ENCODE measurements around the gene PFKP. TPM values are rescaled to one million over a fixed set of nuclear protein-coding genes. Genes with fewer than 3 reads are reported as not detected.
A peak's percentile ranks its signal among the peaks of the same experiment; 100 is the strongest.
"Not testable (repeated sequence)": the region's sequence is repeated elsewhere in the genome, so short reads cannot be mapped to it uniquely, and the experiment has no call there.

The PFKP gene
- total RNA-seq, 1 experiment from 2014 or later, result 140 TPM

DNA sequence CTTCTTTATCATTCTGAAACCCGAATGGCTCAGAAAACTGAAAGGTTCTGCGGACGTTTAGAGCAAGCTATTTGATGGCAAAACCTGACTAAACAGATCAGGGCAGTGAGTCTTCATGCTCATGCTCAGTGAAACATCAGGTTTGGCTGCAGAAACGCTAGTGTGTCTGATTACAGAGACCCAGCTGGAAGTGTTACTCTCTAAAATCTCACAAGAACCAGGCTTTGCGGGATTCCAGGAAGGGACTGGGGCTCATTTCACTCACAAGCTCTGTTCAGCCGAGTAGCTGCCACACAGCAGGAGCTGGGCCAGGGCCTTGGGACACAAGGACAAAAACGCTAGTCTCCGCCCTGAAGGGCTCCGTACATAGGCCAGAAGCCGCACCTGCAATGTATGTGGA, 102.3 kb downstream of the PFKP start:
- no TSS peak for BruUV-seq (replicated peaks)

DNA sequence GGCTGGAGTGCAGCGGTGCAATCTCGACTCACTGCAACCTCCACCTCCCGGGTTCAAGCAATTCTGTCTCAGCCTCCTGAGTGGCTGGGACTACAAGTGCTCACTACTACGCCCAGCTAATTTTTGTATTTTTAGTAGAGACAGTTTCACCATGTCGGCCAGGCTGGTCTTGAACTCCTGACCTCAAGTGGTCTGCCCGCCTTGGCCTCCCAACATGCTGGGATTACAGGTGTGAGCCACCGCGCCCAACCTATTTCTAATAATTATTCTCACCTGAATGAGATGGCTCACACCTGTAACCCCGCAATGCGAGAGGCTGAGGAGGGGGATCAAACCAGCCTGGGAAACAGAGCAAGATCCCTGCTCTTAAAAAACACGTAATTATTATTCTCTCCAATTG, 104.1 kb downstream of the PFKP start:
- peak overlapping the region; percentile 86 for H3K4me3 ChIP-seq (ENCODE audit: low read length)
- H3K9me2 ChIP-seq (replicated peaks; ENCODE audit: low read length); H3K27me3 ChIP-seq (ENCODE audit: low read length); H3K9me3 ChIP-seq (ENCODE audit: low read length); intact Hi-C loops (cut with micrococcal nuclease); H3F3A ChIP-seq (ENCODE audit: low read length, unreplicated experiment); DNase-seq; BruUV-seq (replicated peaks); H4K20me1 ChIP-seq (ENCODE audit: low read length); H2AFZ ChIP-seq (ENCODE audit: low read length); POLR2A ChIA-PET (ENCODE audit: unreplicated experiment); CTCF ChIA-PET; ATAC-seq; H3K4me1 ChIP-seq (ENCODE audit: insufficient read depth, low read length): not testable (repeated sequence)
- H3K36me3 ChIP-seq (ENCODE audit: low read depth, low read length), result peaks cover 10% of the 10 kb centered on the region
- peak overlapping the region; percentile 77 for H3K4me2 ChIP-seq (ENCODE audit: low read length)
- H3K79me2 ChIP-seq (ENCODE audit: low read length), result peaks cover 35% of the 10 kb centered on the region
- peak overlapping the region; percentile 90 for H3K9ac ChIP-seq (ENCODE audit: low read length)
- peak overlapping the region; percentile 73 for H3K27ac ChIP-seq (ENCODE audit: low read length)

More for the DNA sequence above, 102.3 kb downstream of the PFKP start:
- H3F3A ChIP-seq (ENCODE audit: low read length, unreplicated experiment), result no peaks in the 10 kb centered on the region
- H3K79me2 ChIP-seq (ENCODE audit: low read length), result peaks cover 35% of the 10 kb centered on the region
- no peaks in the 10 kb centered on the region for H4K20me1 ChIP-seq (ENCODE audit: low read length)
- no peaks in the 10 kb centered on the region for H3K9me2 ChIP-seq (replicated peaks; ENCODE audit: low read length)
- ChIA-PET CTCF (no interaction called here), POLR2A (ENCODE audit: unreplicated experiment) (no interaction called here)
- intact Hi-C loops (cut with micrococcal nuclease), result no loop called here
- no peaks in the 10 kb centered on the region for H3K9me3 ChIP-seq (ENCODE audit: low read length)
- no peak overlapping the region for H3K4me2 ChIP-seq (ENCODE audit: low read length)
- no peaks in the 10 kb centered on the region for H3K27me3 ChIP-seq (ENCODE audit: low read length)
- TF ChIP-seq EZH2 (IDR thresholded peaks at IDR 0.05; ENCODE audit: low read length, unreplicated experiment) (no peak), EZH2phosphoT487 (IDR thresholded peaks at IDR 0.05; ENCODE audit: borderline replicate concordance, low read length) (no peak)
- TF ChIP-seq, protein P1, sequence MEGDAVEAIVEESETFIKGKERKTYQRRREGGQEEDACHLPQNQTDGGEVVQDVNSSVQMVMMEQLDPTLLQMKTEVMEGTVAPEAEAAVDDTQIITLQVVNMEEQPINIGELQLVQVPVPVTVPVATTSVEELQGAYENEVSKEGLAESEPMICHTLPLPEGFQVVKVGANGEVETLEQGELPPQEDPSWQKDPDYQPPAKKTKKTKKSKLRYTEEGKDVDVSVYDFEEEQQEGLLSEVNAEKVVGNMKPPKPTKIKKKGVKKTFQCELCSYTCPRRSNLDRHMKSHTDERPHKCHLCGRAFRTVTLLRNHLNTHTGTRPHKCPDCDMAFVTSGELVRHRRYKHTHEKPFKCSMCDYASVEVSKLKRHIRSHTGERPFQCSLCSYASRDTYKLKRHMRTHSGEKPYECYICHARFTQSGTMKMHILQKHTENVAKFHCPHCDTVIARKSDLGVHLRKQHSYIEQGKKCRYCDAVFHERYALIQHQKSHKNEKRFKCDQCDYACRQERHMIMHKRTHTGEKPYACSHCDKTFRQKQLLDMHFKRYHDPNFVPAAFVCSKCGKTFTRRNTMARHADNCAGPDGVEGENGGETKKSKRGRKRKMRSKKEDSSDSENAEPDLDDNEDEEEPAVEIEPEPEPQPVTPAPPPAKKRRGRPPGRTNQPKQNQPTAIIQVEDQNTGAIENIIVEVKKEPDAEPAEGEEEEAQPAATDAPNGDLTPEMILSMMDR (conservative IDR thresholded peaks at IDR 0.05; ENCODE audit: low read depth, low read length), result no peak
- H3K36me3 ChIP-seq (ENCODE audit: low read depth, low read length), result peaks cover 10% of the 10 kb centered on the region
- DNase-seq (no peak), ATAC-seq (no peak)
- no peak overlapping the region for H3K27ac ChIP-seq (ENCODE audit: low read length)
- no peaks in the 10 kb centered on the region for H3K4me1 ChIP-seq (ENCODE audit: insufficient read depth, low read length)
- H3K9ac ChIP-seq (ENCODE audit: low read length), result no peak overlapping the region
- H2AFZ ChIP-seq (ENCODE audit: low read length), result no peak overlapping the region
- H3K4me3 ChIP-seq (ENCODE audit: low read length), result no peak overlapping the region

- ATAC-seq, result peak; percentile 32
- Histone ChIP-seq H3K36me3 (ENCODE audit: low read depth, low read length) (peaks cover 10% of the 10 kb centered on the region), H4K20me1 (ENCODE audit: low read length) (no peaks in the 10 kb centered on the region)
Observed at GRCh38 chr10:3172081-3172445, 104.7 kb downstream of the PFKP start.

More at GRCh38 chr10:3172081-3172445, 104.7 kb downstream of the PFKP start:
- POLR2A ChIA-PET (ENCODE audit: unreplicated experiment), result no interaction called here
- H3K4me3 ChIP-seq (ENCODE audit: low read length), result peak overlapping the region; percentile 86
- no peaks in the 10 kb centered on the region for H3K9me3 ChIP-seq (ENCODE audit: low read length)
- TF ChIP-seq EZH2 (IDR thresholded peaks at IDR 0.05; ENCODE audit: low read length, unreplicated experiment), result no peak
- TF ChIP-seq EZH2phosphoT487 (IDR thresholded peaks at IDR 0.05; ENCODE audit: borderline replicate concordance, low read length), result no peak
- TF ChIP-seq, protein P1 (conservative IDR thresholded peaks at IDR 0.05; ENCODE audit: low read depth, low read length), result no peak
- no peaks in the 10 kb centered on the region for H3K4me1 ChIP-seq (ENCODE audit: insufficient read depth, low read length)
- no peaks in the 10 kb centered on the region for H3K27me3 ChIP-seq (ENCODE audit: low read length)
- no peaks in the 10 kb centered on the region for H3K9me2 ChIP-seq (replicated peaks; ENCODE audit: low read length)
- peak overlapping the region; percentile 73 for H3K27ac ChIP-seq (ENCODE audit: low read length)
- no peaks in the 10 kb centered on the region for H3F3A ChIP-seq (ENCODE audit: low read length, unreplicated experiment)
- intact Hi-C loops (cut with micrococcal nuclease), result no loop called here
- CTCF ChIA-PET, result no interaction called here
- H2AFZ ChIP-seq (ENCODE audit: low read length), result no peak overlapping the region
- H3K4me2 ChIP-seq (ENCODE audit: low read length), result peak overlapping the region; percentile 77
- DNase-seq, result peak; percentile 64
- BruUV-seq (replicated peaks), result no TSS peak
- H3K9ac ChIP-seq (ENCODE audit: low read length), result peak overlapping the region; percentile 90
- H3K79me2 ChIP-seq (ENCODE audit: low read length), result peaks cover 35% of the 10 kb centered on the region
